RPMI8226 (cell line): ENCODE measurements around the gene STAT4.

Experiments used
- DNase-seq: peaks from one replicate; pipeline ENCODE4 v3.0.0-alpha.2; 2015

The STAT4 gene

DNA sequence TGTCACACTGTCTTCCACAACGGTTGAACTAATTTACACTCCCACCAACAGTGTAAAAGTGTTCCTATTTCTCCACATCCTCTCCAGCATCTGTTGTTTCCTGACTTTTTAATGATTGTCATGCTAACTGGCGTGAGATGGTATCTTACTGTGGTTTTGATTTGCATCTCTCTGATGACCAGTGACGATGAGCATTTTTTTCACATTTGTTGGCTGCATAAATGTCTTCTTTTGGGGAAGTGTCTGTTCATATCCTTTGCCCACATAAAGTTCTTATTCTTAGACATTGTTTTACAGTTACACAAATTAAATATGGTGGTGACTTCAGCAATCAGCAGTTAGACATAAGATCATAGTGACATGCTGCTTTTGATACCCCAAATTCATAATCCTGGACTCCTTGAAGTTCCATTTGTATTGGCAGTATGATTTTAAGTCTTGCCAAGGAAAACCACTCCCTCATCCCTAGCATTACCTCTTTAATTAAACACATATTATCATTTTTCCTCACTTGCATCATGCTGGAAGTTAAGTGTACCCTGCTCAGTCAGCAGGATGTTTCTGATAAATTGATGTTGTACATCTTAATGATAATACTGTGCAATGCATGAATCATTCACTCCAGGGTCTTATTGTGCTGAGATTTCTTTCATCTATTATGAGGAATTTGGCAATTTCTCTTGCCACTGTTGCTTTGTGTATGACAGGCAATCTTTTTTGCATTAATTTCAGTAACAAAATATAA lies 69.2 kb downstream of the STAT4 start:
- DNase-seq, result no peak

- DNase-seq, result no peak
These were observed 72.5 kb downstream of the STAT4 start for GRCh38 chr2:191078165-191078867.

DNA sequence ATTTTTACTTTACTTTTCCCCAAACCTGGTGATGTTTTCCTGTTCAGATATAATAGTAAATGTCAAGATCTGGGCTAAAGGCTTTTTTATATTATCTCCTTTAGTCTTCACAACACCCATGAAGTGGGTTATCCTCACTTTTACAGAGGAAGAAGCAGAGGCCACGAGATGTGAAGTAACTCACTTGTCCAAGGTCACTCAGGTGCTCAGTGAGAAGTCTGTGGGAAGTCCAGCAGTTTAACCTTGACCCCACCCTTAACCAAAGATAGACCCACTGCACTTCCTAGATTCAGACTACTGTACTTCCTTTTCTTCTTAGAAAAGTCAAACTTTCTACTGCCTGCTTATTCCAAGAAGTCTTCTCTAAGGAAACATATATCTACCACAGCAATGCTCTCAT lies 80.5 kb downstream of the STAT4 start:
- DNase-seq, result no peak

- no peak for DNase-seq
These were observed 81.2 kb downstream of the STAT4 start for GRCh38 chr2:191069606-191070005.

DNA sequence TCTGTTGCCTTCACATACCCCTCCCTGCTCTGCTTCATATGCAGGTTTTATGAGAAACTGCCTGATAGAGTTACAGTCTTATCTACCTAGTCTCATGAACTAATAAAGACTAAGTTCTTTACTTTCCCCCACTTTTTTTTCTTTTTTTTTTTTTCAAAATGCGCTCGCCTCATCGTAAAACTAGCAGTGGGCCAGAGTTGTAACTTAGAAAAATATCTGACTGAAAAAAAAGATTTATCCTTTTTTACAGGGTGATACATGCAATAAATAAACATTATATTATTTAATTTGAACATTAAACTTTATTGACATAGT lies 83.9 kb downstream of the STAT4 start:
- DNase-seq, result no peak

GRCh38 chr2:191066197-191066918 lies 84.4 kb downstream of the STAT4 start:
- DNase-seq, result no peak

DNA sequence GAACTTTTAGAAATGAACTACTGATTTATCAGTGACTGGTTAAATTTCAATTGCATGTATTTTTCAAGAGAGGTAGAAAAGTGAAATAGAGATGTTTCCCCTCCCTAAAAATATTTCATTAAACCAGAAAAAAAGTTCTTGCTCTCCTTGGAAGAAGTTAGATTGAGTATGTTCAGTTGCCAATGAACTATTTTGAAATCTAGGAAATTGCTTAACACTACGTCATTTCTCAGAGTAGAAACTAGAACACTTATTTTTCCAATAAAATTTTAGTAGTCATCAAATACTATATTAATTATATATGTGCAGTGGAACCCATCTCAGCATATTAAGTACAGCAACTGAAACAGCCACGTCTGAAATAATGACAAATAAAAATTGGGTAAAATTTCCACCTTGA lies 85.0 kb downstream of the STAT4 start:
- no peak for DNase-seq

DNA sequence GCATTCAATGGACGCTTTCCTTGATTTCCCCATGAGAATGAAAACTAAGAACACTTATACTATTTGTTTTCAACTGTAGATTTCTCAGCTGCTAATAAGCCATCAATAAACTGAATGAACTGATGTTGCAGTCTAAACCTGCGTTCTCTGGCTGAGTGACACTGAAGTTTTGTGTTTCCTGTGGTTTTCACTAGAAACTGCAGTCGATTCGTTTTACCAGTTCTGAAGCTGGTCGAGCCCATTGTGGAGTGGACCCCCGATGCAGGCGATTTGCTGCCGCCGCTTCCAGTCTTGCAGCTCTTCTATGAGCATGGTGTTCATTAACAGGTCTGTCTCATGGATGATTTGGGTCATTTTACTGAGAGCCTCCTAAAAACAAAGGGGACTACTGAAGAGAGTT lies 86.2 kb downstream of the STAT4 start:
- DNase-seq, result no peak

DNA sequence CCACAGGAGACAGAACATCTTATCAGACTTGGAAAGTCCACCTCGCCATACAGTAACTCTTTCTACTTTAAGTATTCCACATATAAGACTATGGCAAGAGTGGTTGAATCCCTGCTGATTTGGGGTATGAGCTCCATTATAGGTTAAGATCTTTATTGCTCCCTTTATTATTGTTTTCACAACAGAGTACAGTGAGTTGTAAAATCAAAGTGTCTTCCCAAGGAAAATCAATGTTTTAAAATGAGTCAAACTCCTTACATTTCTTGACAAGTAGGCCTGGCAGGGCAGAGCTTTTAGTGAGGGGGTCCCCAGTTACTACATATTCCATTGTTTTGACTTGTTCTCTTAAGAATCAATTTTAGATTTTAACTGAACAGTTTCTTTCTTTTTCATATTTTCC lies 87.2 kb downstream of the STAT4 start:
- no peak for DNase-seq

GRCh38 chr2:191061381-191061980 lies 89.3 kb downstream of the STAT4 start:
- no peak for DNase-seq

GRCh38 chr2:191059308-191059707 lies 91.5 kb downstream of the STAT4 start:
- no peak for DNase-seq

DNA sequence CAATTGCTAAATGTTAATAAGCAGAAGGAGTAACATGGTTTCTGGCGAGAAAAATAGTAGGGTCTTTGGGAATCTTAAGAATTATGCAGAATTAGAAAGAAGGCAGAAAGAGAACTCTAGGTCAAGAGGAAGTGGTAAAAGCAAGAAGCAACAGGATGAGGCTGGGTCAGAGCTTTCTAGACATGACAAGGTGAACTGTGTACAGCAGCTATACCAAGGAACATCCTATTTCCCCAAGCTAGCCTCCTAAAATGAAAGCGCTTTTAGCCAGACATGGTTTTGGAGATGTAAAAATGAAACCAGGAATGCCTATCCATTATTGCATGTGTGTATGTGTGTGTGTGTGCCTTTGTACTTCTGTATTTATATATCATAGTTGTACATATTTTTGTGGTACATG lies 94.6 kb downstream of the STAT4 start:
- DNase-seq, result peak; percentile 8

DNA sequence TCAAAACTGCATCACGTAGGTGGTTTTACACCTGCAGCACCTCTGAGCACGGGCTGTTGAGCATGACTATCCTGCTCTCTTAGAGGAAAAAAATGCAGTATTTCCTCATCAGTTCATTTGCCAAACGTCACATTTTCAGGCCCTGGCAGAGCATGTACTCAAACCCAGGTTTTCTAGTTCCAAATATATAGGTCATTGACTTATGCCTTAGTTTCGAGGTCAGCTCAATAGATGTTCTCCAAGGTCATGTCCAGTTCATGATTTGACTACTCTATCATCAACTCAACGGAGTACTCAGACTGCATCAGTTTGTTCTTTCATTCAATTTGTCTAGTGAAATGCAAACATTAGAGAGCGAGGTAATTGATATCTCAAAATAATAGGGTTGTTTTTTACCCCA lies 97.5 kb downstream of the STAT4 start:
- no peak for DNase-seq

DNA sequence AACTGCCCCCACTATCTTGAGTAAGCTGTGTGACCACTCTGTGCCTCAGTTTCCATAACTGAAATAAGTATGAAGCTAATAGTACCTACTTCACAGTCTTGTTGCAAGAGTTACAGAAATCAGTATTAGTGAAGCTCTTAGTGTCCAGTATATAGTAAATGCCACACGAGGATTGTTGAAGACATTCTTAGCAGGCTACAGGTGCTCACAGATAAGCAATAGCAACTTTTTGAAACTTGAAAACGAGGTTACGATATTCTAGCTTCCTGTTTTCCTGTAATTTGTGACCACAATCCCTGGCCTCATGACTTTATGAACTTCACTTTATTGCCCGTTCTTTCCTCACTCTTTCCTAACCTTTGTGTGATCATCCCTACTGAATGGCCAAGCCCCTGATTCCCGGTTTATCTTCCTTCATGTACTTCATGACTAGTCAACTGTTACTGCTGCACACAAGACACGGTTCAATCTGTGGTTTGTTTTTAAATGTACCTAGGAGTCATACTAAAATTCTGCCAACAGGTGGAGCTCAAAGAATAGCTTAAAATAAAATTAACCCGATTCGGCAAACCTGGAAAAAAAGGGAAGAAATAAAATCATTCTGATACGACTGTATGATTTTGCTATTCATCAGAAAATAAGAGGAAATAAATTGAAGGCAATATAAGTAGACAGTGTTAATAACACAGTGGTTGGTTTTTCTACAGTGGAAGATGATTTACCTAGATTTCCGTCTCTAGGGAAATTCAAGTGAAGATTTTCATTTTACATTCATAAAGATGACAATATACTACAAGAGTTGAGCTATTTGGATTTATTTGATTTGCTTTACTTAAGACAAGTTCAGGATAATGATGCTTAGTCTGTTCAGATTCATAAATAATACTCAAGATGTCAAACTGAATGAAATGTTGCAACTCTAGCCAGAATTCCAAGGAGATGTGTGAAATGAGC lies 98.7 kb downstream of the STAT4 start:
- DNase-seq, result peak; percentile 63

DNA sequence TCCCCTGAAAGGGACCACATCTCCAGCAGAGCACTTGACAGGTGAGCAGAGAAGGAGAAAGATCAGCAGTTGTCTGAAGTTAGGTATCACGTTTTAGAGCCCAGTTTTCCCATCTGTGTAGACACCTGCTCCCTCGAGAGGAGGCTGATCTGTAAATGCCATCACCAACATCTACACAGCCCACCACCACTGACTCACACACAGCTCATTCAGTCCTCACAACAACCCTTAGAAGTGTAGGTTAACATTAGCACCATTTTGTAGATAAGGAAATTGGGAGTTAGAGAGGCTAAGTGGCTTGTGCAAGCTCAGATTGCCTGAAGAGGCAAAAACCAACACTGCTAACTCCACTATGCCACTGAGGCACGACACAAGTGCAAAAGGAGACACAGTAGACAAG lies 99.6 kb downstream of the STAT4 start:
- no peak for DNase-seq

GRCh38 chr2:191050640-191050987 lies 100.2 kb downstream of the STAT4 start:
- DNase-seq, result no peak

GRCh38 chr2:191049728-191050639 lies 100.8 kb downstream of the STAT4 start:
- DNase-seq, result no peak

GRCh38 chr2:191048073-191048472 lies 102.7 kb downstream of the STAT4 start:
- no peak for DNase-seq

- no peak for DNase-seq
These were observed 105.7 kb downstream of the STAT4 start for GRCh38 chr2:191045141-191045540.

DNA sequence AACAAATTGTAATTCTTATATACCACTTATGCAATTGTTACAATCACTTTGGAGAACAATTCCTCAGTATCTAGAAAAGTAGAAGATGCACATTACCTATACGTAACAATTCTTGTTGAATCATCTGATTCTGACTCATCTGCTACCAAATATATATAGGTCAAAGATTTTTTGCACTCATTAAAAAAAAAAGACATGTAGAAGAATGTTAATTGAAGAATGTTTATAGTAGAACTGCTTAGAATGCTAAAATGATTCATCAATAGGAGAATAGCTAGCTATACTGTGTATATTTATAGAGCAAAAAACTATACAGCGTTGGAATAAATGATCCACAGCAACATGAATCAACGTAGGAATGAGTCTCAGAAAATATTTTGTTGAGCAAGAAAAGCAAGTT lies 107.4 kb downstream of the STAT4 start:
- DNase-seq, result no peak

DNA sequence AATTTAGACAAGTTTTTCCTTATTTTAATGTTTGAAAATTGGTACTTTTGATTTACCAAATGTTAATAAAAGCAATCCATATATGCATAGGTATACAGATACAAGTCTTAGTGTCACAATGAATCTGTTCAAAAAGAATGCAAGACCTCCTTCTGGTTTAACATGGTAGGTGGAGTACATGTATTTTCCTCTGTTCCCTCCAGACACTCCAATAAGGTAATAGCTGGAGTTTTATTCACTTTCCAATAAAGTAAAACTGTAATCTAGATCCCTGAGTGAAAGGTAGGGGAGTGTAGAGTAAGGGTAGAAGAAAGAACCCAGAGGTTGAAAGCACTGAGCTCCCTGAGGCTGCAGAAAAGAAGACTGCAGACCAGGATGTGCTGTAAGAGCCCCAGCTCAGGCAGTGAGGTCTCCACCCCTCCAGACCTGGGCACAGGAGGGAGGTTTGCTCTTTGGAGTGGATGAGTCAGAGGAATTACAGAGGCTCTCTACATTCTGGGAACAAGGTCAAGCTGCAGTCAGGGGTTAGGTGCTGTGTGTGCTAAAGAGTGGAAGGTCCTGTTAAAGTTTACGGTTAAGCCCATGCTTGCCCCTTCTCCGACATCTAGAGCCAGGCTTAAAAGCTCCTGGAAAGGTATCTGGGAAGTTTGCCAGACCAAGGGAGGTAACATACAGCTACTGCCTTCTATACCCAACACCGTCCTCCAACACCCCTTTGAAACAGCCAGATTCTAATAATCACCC lies 109.2 kb downstream of the STAT4 start:
- DNase-seq, result no peak
